Stimulated activated CD8-positive, alpha-beta memory T cell treated with anti-CD3 and anti-CD28 coated beads, Interleukin-7, amount 100 ng/mL, for 24 hours (primary cell): Measurements from ENCODE around the gene TTC31.

Experiments
- DNase-seq: peaks from one replicate; pipeline ENCODE4 v3.0.0-alpha.2; 2020; ENCODE audit warnings: low read depth

Gene TTC31

GRCh38 chr2:74488643-74489481 is 6.0 kb downstream of the TTC31 start:
- DNase-seq = no peak

- no peak for DNase-seq
Measured at GRCh38 chr2:74489906-74490305, 7.0 kb downstream of the TTC31 start.

GRCh38 chr2:74491648-74492544 is 9.0 kb downstream of the TTC31 start:
- DNase-seq = no peak

- DNase-seq = no peak
Measured at GRCh38 chr2:74493546-74493945, 10.7 kb downstream of the TTC31 start.

GRCh38 chr2:74495440-74495839 is 12.6 kb downstream of the TTC31 start:
- no peak for DNase-seq

- no peak for DNase-seq
Measured at GRCh38 chr2:74496997-74497776, 14.3 kb downstream of the TTC31 start.

- DNase-seq = no peak
Measured at GRCh38 chr2:74497777-74498499, 15.1 kb downstream of the TTC31 start.

GRCh38 chr2:74498500-74499266 is 15.8 kb downstream of the TTC31 start:
- no peak for DNase-seq

GRCh38 chr2:74499267-74499939 is 16.5 kb downstream of the TTC31 start, which contains the start of gene LBX2:
TSS of gene LBX2 (minus strand) at chr2:74499603. CDS start at chr2:74499537, 66 bp downstream.
- no peak for DNase-seq

GRCh38 chr2:74499940-74500577 is 17.2 kb downstream of the TTC31 start:
- no peak for DNase-seq

- no peak for DNase-seq
Measured at GRCh38 chr2:74500578-74500946, 17.7 kb downstream of the TTC31 start.

- DNase-seq = no peak
Measured at GRCh38 chr2:74501335-74502071, 18.6 kb downstream of the TTC31 start.

- DNase-seq = no peak
Measured at GRCh38 chr2:74502147-74502719, 19.4 kb downstream of the TTC31 start.

- no peak for DNase-seq
Measured at GRCh38 chr2:74502720-74503505, 20.0 kb downstream of the TTC31 start.

- DNase-seq = no peak
Measured at GRCh38 chr2:74503506-74504475, 20.9 kb downstream of the TTC31 start.

- no peak for DNase-seq
Measured at GRCh38 chr2:74504591-74504990, 21.7 kb downstream of the TTC31 start.
